Dermis blood vessel endothelial cell (primary cell): ENCODE measurements around the gene RGS11. TPM values are rescaled to one million over a fixed set of nuclear protein-coding genes. Genes with fewer than 3 reads are reported as not detected.

ENCODE experiments used
- DNase-seq: peaks from one replicate; pipeline ENCODE4 v3.0.0; 2010
- total RNA-seq: library from RNA; depleted of rRNA; stranded (reverse); fragments of >200 nt; gene quantifications from 2 replicates; pipeline ENCODE4 v1.2.3, GENCODE V29; 2014

RGS11 gene
- total RNA-seq, 1 donor from 2014 or later: 0.68 TPM

DNA sequence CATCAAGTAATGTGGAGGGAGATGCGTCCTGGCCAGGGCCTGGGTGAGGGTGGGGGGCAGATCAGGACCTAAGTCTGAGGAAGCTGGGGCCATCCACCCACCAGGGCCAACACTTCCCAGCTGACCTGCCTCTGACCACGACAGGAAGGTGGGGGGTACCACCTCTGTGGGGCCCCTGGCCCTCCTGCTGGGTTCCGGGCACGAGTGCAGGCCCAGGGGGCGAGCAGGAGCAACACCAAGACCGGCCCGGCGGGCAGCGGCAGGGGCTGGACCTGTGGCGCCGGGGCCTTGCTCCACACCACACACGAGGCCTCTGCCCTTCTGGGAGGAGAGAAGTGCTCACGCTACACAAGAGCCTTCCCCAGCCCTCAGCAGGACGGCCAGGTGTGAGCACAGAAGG is 20.5 kb upstream of the RGS11 start:
- DNase-seq: no peak

DNA sequence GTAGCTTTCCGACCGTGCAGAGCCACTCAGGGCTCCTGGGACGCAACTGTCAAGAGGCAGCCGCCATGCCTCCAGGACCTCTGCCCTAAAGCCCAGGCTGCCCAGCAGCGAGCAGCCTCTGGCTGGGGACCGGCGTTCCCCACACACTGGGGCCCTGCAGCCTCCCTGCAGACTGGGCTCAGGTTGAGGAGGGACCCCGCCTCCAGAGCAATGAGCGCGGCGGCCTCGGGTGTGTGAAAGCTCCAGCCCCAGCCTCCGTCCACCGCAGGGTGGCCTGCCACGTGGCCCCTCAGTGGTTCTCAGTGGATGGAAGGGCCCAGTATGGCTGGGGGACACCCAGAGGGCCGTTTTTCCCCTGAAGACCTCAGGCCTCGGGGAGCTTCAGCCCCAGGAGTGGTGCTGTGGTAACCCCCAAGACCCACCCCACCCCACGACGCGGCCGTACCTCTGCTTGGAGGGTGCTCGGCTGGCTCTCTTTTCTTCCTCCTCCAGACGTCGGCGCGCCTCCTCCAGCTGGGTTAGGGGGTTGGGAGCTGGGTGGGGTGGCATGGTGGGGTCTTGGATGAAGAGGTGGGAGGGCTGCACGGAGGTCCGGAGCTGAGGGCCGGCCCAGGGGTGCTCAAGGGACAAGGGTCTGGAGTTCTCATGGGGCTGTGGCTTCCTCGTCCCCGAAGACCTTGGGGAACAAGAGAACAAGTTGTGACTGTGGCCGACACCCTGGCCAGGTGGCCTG is 17.5 kb upstream of the RGS11 start:
- no peak for DNase-seq

DNA sequence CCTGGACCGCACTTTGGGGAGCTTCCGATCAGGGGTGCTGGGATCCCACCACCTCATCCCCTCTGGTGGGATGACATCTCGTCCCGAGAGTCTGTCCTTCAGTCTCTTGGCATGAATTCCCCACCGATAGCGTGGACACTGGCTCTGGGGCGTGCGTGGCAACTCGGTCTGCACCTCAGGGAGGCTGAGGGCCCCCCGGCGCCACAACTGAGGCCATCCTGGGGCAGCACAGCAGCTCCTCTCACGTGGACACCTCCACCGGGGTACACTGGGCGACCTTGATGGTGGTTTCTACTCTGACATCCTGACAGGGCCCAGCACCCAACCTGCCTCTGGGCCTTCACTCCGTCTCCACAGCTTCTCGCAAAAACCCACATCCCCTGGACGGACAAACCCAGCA is 15.8 kb upstream of the RGS11 start:
- no peak for DNase-seq

DNA sequence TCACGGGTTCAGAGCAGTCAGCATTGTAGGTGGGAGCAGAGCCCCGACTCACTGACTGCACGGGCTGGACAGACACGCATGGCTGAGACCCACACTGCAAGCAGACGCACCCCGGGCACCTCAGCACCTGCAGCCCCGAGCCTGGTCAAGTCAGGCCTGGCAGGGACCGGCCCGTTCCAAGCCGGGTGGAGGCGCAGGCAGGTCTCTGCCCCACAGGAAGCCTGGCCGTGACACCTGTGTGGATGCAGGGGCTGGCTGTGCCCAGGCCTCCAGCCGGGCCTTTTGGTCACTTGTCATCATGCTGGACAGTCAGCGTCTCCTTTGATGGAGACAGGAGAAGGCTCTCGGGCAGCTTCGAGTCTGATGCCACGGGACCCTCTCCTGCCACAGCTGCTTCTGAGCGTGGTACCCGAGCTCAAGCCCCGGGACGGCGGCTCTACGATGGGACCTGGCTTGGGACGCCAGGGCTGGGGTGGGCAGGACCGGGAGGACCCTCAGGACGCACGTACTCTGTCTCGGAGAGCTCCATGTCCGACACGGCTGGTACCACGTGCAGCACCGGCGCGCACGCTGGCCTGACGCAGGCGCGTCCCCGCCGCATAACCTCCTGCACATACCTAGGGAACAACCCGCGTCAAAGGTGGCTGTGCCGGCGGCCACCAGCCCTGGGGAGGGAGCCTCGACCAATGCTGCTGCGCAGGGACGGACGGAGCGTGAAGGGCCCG is 15.1 kb upstream of the RGS11 start:
- DNase-seq: no peak

DNA sequence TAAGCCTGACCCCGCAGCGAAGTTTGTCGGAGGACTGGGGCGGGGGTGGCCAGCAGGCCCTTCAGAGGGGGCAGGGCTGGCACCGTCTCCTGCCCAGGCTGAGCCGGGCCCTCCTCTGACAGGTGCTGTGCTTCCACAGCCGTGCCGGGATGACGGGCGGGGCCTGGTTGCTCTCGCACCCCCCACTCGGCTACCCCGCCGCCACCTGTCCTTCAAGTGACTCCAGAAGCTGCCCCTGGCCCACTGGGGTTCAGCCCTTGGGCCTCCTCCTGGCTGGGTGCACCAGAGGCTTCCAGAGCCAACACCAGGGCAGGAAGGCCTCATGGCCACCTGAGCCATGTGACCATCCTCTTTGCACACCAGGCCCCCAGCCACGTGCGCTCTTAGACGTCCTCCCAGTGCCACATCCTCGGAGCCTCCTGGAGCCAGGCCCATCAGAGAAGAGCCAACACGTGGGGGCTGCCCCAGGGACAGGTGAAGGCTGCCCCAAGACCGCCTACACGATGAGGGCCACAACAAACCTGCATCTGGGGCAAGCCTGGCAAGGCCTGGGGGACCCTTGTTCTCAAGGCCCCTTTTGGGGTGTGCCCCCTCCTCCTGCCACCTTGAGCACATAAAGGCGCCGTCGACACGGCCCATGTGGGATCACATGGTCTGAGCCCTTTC is 14.4 kb upstream of the RGS11 start:
- DNase-seq: no peak

DNA sequence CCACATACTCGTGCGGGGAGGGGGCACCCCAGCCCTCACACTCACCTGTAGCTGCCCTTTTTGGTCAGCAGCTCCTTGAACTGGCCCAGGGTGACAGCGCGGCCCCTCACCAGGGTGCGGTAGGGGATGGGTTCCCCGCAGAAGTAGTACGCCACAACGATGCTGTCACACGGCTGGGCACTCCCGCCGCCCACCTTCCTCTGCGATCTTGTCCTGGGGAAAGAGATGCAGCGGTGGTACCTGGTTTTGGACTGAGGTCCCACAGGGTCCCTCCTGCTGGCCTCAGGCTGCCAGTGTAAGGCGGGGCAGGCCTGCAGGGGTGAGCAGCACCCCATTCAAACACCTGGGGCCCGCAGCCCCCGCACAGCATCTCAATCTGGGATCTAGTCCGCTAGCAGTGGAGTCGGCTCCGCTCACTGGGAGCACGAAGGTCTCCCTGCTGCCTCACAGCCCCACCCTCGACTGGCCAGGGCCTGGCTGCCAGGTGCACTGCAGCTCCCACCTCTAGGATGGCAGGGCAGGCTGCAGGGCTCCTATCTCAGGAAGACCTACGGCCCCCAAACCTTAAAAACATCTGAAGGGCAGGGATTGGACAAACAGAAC is 13.8 kb upstream of the RGS11 start:
- no peak for DNase-seq

DNA sequence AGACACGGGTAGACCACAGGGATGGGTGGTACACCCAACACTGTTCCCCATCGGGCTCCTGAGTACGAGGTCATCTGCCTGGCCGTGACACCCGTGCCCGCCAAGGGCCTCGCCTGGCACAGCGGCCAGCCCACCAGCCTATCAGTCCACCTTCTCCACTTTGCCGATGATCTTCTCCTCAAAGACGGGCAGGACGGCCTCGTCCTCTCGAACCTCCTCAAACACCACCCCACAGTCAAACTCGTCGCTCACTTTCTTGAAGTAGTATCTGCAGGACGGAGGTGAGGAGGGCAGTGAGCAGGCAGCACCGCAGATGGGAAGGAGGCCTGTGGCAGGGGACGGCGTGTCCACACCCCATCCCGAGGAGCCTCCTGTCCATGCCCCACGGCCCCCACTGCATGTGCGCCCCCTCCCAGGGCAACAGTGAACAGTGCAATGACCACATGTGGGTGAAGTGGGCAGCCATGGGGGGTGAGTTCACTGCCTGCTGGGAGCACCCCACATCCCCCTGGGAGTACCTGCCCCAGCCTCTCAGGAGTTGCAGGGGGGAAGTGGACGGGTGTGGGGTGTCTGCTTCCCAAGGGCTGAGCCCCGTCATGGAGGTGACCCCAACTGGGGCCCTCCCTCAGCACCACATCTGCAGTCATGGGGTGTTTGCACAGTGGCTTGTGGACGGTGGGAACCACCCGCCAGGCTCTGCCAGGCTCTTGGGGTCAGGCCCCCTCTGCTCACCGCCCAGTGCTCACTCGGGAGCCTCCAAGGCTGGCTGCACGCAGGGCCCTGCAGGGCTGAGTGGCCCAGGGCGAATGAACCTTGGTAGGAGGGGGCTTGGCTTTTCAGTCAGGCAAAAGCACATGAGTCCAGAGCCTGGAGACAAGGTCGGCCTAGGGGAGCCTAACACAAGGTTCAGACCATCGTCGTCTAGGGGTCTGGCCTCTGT is 12.5 kb upstream of the RGS11 start:
- DNase-seq: no peak

DNA sequence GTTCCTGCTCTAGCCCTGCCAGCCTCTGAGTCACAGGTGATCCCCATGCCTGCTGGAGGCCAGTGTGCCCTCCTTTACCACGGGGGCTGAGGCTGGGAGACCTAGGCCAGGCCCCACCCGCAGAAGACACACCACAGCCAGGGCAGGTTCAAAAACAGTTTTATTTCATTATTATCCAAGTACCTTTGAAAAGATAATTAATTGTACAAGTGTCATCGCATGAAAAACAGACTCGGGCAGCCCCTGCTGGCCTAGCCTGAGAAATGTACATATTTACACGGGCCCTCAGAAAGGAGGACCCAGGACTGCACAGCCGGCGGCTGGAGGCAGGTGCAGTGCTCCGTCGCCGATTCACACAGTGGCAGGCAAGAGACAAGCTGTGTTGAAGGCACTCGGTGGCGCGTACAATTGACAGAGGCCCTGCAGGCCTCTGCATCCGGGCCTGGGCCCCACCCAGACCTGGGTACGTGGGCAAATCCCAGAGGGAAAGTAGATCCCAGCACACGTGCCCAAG is 11.6 kb upstream of the RGS11 start:
- DNase-seq: no peak

DNA sequence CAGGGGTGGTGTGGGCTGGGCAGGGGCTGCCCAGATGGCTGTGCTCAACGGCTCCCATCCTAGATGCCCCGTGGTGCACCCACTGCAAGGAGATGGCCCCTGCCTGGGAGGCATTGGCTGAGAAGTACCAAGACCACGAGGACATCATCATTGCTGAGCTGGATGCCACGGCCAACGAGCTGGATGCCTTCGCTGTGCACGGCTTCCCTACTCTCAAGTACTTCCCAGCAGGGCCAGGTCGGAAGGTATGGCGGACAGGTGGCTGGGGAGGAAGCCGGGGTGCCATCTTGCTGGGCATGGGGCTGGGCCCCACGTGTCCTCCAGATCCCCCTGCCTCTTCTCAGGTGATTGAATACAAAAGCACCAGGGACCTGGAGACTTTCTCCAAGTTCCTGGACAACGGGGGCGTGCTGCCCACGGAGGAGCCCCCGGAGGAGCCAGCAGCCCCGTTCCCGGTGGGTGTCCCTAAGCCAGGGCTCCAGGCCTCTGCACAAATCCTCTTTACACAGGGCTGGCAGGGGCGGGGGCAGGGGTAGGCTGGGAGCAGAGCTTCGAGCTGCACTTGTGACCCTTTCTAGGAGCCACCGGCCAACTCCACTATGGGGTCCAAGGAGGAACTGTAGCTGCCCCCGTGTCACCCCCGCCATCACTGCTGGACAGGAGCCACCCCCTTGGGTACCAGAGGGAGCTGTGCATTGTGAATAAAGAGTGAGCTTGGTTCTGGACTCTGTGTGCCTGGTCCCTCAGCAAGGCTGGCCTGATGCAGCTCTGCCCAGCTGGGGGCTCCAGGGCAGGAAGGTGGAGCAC is 10.9 kb upstream of the RGS11 start:
- no peak for DNase-seq

DNA sequence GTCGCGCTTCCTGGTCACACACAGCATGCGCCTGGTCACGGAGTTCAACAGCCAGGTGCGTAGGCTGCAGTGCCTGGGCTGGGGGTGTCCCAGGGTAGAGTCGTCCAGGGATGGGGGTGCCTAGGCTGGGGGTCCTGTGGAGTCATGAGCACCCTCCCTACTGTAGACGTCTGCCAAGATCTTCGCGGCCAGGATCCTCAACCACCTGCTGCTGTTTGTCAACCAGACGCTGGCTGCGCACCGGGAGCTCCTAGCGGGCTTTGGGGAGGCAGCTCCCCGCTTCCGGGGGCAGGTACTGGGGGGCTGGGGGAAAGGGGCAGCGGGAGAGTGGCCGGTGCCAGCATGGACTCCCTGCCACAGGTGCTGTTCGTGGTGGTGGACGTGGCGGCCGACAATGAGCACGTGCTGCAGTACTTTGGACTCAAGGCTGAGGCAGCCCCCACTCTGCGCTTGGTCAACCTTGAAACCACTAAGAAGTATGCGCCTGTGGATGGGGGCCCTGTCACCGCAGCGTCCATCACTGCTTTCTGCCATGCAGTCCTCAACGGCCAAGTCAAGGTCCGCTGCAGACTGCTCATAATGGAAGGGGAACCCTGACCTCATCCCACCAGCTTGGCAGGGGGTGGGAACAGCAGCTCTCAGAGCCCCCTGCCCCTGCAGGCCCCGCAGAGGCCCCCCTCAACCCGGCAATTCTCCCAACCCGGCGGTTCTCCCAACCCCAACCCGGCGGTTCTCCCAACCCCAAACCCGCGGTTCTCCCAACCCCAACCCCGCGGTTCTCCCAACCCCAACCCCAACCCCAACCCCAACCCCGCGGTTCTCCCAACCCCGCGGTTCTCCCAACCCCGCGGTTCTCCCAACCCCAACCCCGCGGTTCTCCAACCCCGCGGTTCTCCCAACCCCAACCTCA is 9.7 kb upstream of the RGS11 start:
- DNase-seq: no peak

DNA sequence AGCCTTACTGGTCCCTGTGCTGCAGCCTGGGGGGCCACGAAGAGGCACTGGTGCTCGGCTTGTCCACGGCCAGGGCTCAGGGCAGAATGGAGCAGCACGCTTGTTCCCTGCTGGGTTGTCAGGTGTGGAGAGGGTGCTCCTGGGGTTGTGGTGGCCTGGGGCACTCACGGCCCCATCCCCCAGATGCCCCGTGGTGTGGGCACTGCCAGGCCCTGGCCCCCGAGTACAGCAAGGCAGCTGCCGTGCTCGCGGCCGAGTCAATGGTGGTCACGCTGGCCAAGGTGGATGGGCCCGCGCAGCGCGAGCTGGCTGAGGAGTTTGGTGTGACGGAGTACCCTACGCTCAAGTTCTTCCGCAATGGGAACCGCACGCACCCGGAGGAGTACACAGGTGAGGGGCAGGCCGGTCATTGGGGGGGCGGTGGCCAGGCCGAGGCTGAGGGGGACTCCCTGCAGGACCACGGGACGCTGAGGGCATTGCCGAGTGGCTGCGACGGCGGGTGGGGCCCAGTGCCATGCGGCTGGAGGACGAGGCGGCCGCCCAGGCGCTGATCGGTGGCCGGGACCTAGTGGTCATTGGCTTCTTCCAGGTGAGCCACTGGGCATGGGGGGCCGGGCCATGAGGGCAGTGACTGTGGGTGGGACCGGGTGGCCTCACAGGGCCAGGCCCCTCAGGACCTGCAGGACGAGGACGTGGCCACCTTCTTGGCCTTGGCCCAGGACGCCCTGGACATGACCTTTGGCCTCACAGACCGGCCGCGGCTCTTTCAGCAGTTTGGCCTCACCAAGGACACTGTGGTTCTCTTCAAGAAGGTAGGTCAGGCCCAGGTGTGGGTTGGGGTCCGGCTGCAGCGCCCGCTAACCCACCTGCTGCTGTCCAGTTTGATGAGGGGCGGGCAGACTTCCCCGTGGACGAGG is 8.7 kb upstream of the RGS11 start:
- DNase-seq: no peak

DNA sequence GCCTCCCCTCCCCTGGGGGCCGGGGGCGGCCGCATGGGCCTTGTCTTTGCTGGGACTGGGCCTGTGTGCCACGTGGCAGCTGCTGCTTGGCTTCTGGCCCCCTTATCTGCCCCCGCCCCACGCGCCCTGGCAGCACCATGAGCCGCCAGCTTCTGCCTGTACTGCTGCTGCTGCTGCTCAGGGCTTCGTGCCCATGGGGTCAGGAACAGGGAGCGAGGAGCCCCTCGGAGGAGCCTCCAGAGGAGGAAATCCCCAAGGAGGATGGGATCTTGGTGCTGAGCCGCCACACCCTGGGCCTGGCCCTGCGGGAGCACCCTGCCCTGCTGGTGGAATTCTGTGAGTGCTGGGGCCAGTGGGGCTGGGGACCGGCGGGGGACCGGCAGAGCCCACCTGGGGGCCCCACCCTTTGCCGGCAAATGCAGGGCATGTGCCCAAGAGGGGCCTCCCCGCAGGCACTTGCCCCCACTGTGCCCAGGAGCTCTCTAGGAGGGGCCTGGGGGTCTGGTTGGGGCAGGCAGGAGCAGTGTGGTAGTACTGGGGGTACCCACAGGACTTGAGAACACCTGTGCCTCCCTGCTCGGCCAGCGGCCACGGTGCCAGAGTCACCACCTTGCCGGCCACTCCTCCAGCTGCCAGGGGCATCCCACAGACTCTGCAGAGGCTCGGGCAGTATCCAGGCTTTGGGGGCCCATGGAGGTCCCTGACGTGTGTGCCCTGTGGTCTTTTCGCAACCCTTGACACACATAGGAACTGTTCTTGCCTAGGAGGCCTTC is 7.5 kb upstream of the RGS11 start, which contains the start of gene PDIA2:
PDIA2 (plus strand) TSS at position 132 of the 773 bp plus-strand sequence; CDS start at position 138, 6 bp downstream.
- no peak for DNase-seq

DNA sequence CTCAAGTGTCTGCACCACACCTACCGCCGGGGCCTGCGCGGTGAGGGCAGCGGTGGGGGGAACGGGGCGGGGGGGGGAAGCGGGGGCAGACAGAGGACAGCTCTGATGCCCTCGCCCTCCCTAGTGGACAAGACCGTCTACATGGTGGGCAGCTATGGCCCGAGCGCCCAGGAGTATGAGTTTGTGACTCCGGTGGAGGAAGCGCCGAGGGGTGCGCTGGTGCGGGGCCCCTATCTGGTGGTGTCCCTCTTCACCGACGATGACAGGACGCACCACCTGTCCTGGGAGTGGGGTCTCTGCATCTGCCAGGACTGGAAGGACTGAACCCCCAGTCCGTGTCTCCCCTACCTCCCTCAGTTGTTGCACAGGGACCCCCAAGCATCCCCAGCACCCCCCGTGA is 6.7 kb upstream of the RGS11 start:
- no peak for DNase-seq

DNA sequence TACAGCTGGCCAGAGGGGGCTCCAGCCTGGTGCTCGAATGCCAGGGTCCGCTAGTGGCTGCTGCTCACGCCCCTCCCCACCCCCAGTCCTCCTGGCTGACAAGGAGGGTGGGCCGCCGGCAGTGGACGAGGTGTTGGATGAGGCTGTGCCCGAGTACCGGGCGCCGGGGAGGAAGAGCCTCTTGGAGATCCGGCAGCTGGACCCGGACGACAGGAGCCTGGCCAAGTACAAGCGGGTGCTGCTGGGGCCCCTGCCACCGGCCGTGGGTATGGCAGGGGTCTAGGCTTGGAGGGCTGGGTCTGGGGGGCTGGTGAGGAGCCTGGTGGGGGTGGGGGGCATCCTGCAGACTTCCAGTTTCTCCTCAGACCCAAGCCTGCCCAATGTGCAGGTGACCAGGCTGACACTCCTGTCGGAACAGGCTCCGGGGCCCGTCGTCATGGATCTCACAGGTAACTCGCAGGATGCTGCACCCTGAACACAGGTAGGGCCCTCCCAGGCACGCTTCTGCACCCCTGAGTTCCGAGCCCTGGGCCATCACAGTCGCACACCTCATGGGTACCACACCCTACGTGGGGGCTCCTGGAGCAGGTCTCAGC is 6.0 kb upstream of the RGS11 start:
- DNase-seq: no peak

DNA sequence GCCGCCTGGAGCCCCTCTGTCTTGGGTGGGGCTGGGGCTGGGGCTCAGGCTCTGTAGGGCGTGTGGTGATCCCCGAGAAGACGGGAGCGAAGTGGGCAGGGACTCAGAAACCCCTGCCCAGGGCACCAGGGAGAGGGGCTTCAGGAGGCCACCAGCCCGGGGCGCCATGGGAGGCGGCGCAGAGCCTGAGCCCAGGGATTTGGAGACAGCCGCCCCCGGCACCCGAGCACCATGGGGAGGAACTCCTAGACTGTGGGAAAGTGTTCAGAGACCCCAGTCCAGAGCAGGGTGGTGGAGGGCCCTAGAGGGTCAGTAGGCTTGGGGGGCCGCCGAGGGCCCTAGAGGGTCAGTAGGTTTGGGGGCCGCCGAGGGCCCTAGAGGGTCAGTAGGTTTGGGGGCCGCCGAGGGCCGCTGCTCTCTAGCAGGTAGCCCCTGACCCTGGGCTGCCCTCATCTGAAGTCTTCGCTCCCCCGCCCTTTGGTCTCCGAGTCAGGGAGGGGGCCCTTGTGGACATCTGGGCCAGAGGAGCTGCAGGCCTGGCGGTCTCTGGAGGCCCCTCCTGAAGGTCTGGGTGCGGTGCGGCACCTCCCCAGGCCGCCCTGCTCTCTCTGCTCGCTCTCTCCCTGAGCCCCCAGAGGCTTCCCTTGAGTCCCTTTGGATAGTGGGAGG is 5.4 kb upstream of the RGS11 start:
- DNase-seq: no peak

DNA sequence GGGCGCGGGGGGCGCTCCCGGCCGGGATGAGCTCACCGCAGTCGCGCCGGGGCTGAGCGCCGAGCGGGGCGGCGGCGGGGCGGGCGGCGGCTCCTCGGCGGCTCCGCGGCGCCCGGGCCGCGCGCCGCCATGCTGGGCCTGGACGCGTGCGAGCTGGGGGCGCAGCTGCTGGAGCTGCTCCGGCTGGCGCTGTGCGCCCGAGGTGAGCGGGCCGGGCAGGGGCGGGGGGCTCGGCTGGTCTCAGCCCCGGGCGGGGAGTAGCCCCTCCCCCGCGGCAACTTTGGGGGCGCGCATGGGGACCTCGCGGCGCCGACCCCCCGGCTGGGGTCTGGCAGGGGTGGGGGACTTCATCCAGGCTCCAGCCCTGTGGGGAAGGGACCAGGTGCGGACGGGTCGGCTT is 4.8 kb upstream of the RGS11 start, which contains the start of gene ARHGDIG:
ARHGDIG (plus strand) TSS at position 40 of the 400 bp plus-strand sequence; CDS start at position 130, 90 bp downstream.
- DNase-seq: no peak

DNA sequence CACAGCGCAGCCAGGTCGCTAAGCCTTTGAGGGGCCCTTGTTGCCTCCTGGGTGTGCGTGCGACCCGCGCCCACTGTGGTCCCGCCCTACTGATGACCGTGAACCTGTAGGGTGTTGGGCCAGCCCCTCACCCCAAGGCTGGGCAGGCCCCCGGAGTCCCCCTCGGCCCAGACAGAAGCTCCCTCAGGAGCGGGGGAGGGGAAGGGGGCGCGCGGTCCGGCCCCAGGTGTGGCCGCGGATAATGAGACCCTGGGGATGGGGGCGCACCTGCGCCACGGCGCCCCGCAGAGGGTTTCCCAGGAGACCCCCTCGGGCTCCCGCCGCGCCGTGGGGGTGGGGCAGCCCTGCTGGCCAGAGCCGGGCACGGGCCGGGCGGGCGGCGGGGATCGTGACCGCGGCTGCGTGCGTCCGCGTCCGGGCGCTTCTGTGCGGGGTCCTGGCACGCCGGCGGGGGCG is 4.3 kb upstream of the RGS11 start:
- no peak for DNase-seq
